HG03575 (cell line): ENCODE measurements around the gene ANKS1B.

Source experiments
- ATAC-seq: cut with Tn5 transposase; IDR thresholded peaks from one replicate; pipeline ENCODE4 v1.9.1; 2021; ENCODE audit not compliant: unreplicated experiment, insufficient number of reproducible peaks, low FRiP score; ENCODE audit errors: extremely low read depth

ANKS1B gene

DNA sequence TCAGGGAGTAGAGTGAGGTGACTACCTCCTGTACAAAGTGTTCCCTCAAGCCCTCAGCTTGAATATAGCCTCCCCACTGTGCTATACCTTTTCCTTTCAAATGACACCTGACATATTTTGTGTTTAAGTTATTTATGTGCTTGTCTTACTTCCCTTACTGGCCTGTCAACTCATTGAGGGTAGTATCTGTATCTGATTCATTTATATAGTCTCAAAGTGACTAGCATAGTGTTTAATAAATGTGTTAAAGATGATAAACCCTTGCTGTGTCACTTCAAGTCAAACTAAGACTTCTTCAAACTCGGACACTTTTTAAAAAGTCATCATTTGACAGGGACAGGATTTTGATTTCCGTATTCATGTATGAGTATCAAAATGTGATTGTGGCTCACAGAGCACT lies 1287.5 kb downstream of the ANKS1B start:
- no peak for ATAC-seq

DNA sequence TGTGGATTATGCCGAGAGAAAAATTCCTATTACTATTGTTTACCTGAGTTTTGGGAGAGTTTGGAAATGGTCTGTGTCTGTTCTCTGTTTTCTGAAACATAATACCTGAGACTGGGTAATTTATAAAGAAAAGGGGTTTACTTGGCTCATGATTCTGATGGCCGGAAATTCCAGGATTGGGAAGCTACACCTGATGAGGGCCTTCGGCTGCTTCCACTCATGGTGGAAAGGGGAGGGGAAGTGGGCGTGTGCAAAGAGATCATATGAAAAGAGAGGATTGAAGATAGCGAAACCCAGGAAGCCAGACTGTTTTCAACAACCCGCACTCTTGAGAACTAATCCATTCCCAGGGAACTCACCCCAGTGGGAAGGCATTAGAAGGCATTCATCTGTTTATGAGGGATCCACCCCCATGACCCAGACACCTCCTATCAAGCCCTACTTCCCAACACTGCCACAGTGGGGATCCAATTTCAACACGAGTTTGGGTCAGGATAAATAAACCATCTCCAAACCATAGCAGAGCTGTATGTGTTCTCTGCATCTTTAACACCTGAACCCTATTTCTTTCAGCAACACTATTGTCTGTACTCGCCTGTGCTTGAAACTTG lies 1288.6 kb downstream of the ANKS1B start:
- no peak for ATAC-seq

DNA sequence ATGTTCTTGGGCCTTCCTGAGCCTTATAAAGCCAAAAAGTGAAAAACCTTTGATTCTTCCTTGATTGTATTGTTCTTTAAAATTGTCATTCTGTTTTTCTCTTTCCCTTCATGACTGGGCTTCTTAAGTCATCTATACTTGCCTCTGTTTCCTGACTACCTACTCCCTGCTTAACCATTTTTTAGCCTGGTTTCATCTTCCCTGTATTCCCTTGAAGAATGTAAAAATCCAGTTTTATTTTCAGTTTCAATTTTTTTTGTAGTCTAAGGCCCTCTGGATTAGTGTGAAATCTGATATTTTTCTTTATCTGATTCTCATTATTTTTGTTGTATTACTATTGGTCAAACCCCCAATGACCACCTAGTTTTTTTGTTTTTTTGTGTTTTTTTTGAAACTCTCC lies 1293.4 kb downstream of the ANKS1B start:
- no peak for ATAC-seq

DNA sequence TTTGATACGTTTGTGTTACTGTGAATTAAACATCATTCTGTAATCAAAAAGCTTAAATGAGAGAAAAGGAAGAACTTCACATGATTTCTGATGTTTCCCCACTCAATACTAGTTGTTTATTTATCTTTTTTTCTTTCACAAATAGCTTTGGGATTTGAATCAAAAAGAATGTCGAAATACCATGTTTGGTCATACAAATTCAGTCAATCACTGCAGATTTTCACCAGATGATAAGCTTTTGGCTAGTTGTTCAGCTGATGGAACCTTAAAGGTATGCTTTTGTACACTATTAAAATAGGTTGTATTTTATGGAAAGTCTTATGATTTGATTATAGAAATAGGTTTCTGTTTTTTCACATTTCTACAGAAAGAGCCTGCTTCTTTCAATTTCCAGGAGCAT lies 1298.1 kb downstream of the ANKS1B start:
- no peak for ATAC-seq
